Vagina (tissue), 2 donors: ENCODE measurements around the gene GPX4.

Experiments used
- CTCF ChIP-seq, 3 experiments: fragments of 450-650 bp in 2 of 3; fragments of 200-600 bp in 1 of 3; sonication (generic) in 1 of 3; IDR thresholded peaks; one replicate each; pipeline ENCODE4 v1.5.1; 2017 to 2019; ENCODE audit warnings: antibody characterized with exemption in 3 of 3, mild to moderate bottlenecking in 2 of 3, moderate library complexity in 2 of 3
- POLR2A ChIP-seq, 2 donors: fragments of 450-650 bp; IDR thresholded peaks; one replicate each; pipeline ENCODE4 v1.6.1; 2017; ENCODE audit warnings: antibody characterized with exemption in 2 of 2, mild to moderate bottlenecking in 2 of 2, moderate library complexity in 2 of 2
- POLR2AphosphoS5 ChIP-seq, 2 donors: sonication (generic); formaldehyde crosslinking; IDR thresholded peaks; one replicate each; pipeline ENCODE4 v1.9.0; 2017; ENCODE audit warnings: antibody characterized with exemption in 2 of 2, mild to moderate bottlenecking in 2 of 2, low read depth in 1 of 2; ENCODE audit not compliant: insufficient read depth in 1 of 2

DNA sequence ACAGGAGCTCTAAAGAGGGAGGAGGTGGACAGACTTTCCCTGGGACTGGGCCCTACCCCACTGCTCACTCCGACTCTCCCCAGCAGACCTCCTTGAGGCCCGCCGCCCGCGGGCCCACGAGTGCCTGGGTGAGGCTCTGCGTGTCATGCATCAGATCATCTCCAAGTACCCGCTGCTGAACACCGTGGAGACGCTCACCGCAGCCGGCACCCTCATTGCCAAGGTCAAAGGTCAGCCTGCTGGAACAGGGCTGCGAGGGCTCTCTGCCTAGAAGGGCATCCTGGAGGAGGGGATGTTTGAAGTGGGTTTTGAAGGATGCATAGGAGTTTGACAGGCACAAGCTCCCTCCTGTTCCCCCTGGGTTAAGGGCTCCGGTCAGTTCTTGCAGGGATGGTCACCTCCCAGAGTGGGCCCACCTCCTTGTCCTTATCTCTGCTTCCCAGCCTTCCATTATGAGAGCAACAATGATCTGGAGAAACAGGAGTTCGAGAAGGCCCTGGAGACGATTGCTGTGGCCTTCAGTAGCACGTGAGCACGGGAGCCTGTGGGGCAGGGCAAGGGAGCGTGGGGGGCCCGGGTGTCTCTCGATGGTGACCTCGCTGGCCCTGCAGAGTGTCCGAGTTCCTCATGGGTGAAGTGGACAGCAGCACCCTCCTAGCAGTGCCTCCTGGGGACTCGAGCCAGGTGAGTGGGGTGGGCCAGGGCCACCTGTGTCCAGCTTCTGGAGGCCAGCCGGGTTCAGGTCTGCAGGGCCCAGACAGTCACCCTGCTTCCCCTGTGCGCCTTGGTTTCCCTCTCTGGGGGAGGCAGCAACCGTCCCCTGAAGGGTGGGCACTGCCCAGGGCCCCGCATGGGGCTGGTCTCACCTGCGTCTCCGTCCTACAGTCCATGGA lies 30.5 kb upstream of the GPX4 start:
- TF ChIP-seq CTCF (IDR thresholded peaks at IDR 0.05): no peak
- TF ChIP-seq POLR2AphosphoS5 (IDR thresholded peaks at IDR 0.05; ENCODE audit: insufficient read depth in 1 of 2, low read depth in 1 of 2): no peak
- no peak for TF ChIP-seq POLR2A (IDR thresholded peaks at IDR 0.05)
